ENCODE results near the gene TTC9C.
A peak's percentile ranks its signal among the peaks of the same experiment; 100 is the strongest.
"Not testable (repeated sequence)": the region's sequence is repeated elsewhere in the genome, so short reads cannot be mapped to it uniquely, and the experiment has no call there.

The TTC9C gene

GRCh38 chr11:62752994-62753735, 24.9 kb downstream of the TTC9C start:
- DNase-seq, result peak; percentile 4

GRCh38 chr11:62753736-62754603, 25.7 kb downstream of the TTC9C start, which contains the start of gene ZBTB3:
ZBTB3 (minus strand) TSS chr11:62754160; CDS start chr11:62753664, 496 bp downstream.
- peak; percentile 99 for DNase-seq

- no peak for DNase-seq
These were observed 26.9 kb downstream of the TTC9C start for GRCh38 chr11:62755086-62755615.

GRCh38 chr11:62757846-62758788, 29.8 kb downstream of the TTC9C start:
- DNase-seq, result no peak

GRCh38 chr11:62760867-62761227, 32.6 kb downstream of the TTC9C start:
- DNase-seq, result not testable (repeated sequence)

GRCh38 chr11:62770778-62771143, 42.5 kb downstream of the TTC9C start:
- no peak for DNase-seq

GRCh38 chr11:62771144-62772021, 43.1 kb downstream of the TTC9C start, which contains the start of gene TAF6L:
TAF6L (plus strand) TSS chr11:62771396; CDS start chr11:62775784, 4,388 bp downstream.
- DNase-seq, result peak; percentile 97

GRCh38 chr11:62774407-62774806, 46.1 kb downstream of the TTC9C start:
- DNase-seq, result no peak

GRCh38 chr11:62775646-62776045, 47.4 kb downstream of the TTC9C start:
- DNase-seq, result no peak

GRCh38 chr11:62777389-62777788, 49.1 kb downstream of the TTC9C start:
- peak; percentile 22 for DNase-seq

- no peak for DNase-seq
These were observed 50.2 kb downstream of the TTC9C start for GRCh38 chr11:62778441-62778840.

- DNase-seq, result no peak
These were observed 54.5 kb downstream of the TTC9C start for GRCh38 chr11:62782753-62783152.

GRCh38 chr11:62786318-62787004, 58.2 kb downstream of the TTC9C start:
- peak; percentile 87 for DNase-seq

GRCh38 chr11:62787005-62787759, 58.9 kb downstream of the TTC9C start, which contains the start of gene TMEM179B:
TMEM179B (plus strand) TSS chr11:62787402; CDS start chr11:62787432, 30 bp downstream.
- DNase-seq, result peak; percentile 100

All from inflammatory macrophage treated with lipopolysaccharide for 4 hours (primary cell).